Esophagus muscularis mucosa (tissue), 4 donors: ENCODE results near the gene MRPS15. TPM values are rescaled to one million over a fixed set of nuclear protein-coding genes. Genes with fewer than 3 reads are reported as not detected.

Source experiments
- DNase-seq: peaks from one replicate; pipeline ENCODE4 v3.0.0-alpha.2; 2017; ENCODE audit errors: extremely low spot score
- H3K27ac ChIP-seq, 4 donors: fragments of 200-600 bp; sonication (generic); replicated peaks in 1 of 4; 1 replicate in 3 of 4; 2 replicates in 1 of 4; pipeline ENCODE4 v1.5.1; 2016 to 2019; ENCODE audit warnings: mild to moderate bottlenecking in 1 of 4
- H3K27me3 ChIP-seq, 4 donors: fragments of 200-600 bp; sonication (generic); one replicate each; pipeline versions ENCODE4 v1.5.1 to v1.6.0; 2016 to 2019
- H3K36me3 ChIP-seq, 4 donors: fragments of 200-600 bp; sonication (generic); one replicate each; pipeline ENCODE4 v1.5.1; 2016 to 2019
- H3K4me1 ChIP-seq, 4 donors: fragments of 200-600 bp; sonication (generic); one replicate each; pipeline ENCODE4 v1.5.1; 2016 to 2019
- H3K4me3 ChIP-seq, 4 donors: fragments of 200-600 bp; sonication (generic); 1 replicate in 2 of 4; 2 replicates in 2 of 4; pipeline ENCODE4 v1.5.1; 2016 to 2019; ENCODE audit warnings: mild to moderate bottlenecking in 4 of 4, moderate library complexity in 1 of 4
- H3K9me3 ChIP-seq, 4 donors: fragments of 200-600 bp; sonication (generic); 1 replicate in 3 of 4; 2 replicates in 1 of 4; pipeline ENCODE4 v1.5.1; 2016 to 2019
- CTCF ChIP-seq, 3 experiments: fragments of 200-600 bp in 2 of 3; fragments of 450-650 bp in 1 of 3; sonication (generic) in 2 of 3; IDR thresholded peaks; one replicate each; pipeline ENCODE4 v1.5.1; 2017 to 2019; ENCODE audit warnings: antibody characterized with exemption in 3 of 3, mild to moderate bottlenecking in 2 of 3, moderate library complexity in 1 of 3
- EP300 ChIP-seq: sonication (generic); formaldehyde crosslinking; IDR thresholded peaks from one replicate; pipeline ENCODE4 v1.6.1; 2017; ENCODE audit warnings: antibody characterized with exemption
- POLR2A ChIP-seq: fragments of 450-650 bp; IDR thresholded peaks from one replicate; pipeline ENCODE4 v1.6.1; 2017; ENCODE audit warnings: antibody characterized with exemption, moderate library complexity, mild to moderate bottlenecking, low read depth
- POLR2AphosphoS5 ChIP-seq, 2 donors: sonication (generic); formaldehyde crosslinking; IDR thresholded peaks; one replicate each; pipeline ENCODE4 v1.6.1; 2017; ENCODE audit warnings: antibody characterized with exemption in 2 of 2
- WGBS: methylation state at CpG from one replicate; pipeline ENCODE4 v1.1.5; 2018; 5-methylcytosine and 5-hydroxymethylcytosine counted together
- intact Hi-C: fragments of 100-400 bp; cut with DNase I; formaldehyde crosslinking; loops from one replicate; pipeline ENCODE4 v1.15.1; 2023
- total RNA-seq, 4 donors: library from RNA; depleted of rRNA; stranded (reverse); fragments of >200 nt; gene quantifications; one replicate each; pipeline versions ENCODE4 v1.1.0 to v1.2.1, GENCODE V29; 2016

MRPS15 gene
- total RNA-seq, 4 donors from 2014 or later, result 64.8 to 109 (median 86.8) TPM

- no peaks in the 10 kb centered on the region for H3K36me3 ChIP-seq
- no peaks in the 10 kb centered on the region for H3K9me3 ChIP-seq
- DNase-seq, result no peak
- WGBS, result 62% methylated on average over 14 of the region's 17 CpGs
- peaks cover 0 to 19% (median 0%) of the 10 kb centered on the region in 4 donors for H3K27me3 ChIP-seq
- peak overlapping the region in 2 of 4 donors; percentile 43 to 44 for H3K27ac ChIP-seq
- H3K4me3 ChIP-seq, result no peak overlapping the region
- intact Hi-C loops, result no loop called here
- peaks cover 0 to 2% (median 0%) of the 10 kb centered on the region in 4 donors for H3K4me1 ChIP-seq
- TF ChIP-seq POLR2AphosphoS5 (IDR thresholded peaks at IDR 0.05) (no peak), EP300 (no peak)
Observed at GRCh38 chr1:36486439-36487335, 22.5 kb upstream of the MRPS15 start.

GRCh38 chr1:36486093-36486438 lies 21.9 kb upstream of the MRPS15 start:
- TF ChIP-seq POLR2AphosphoS5 (IDR thresholded peaks at IDR 0.05), result no peak
- no peak for TF ChIP-seq POLR2A
- TF ChIP-seq EP300, result no peak
- TF ChIP-seq CTCF (IDR thresholded peaks at IDR 0.05), result no peak
- no peak for DNase-seq
- peaks cover 0 to 4% (median 0%) of the 10 kb centered on the region in 4 donors for H3K4me1 ChIP-seq
- intact Hi-C loops, result no loop called here
- H3K9me3 ChIP-seq, result no peaks in the 10 kb centered on the region
- WGBS, result 92% methylated on average over 2 of the region's 2 CpGs
- no peak overlapping the region for H3K4me3 ChIP-seq
- peaks cover 0 to 21% (median 0%) of the 10 kb centered on the region in 4 donors for H3K27me3 ChIP-seq
- H3K27ac ChIP-seq, result peak overlapping the region in 1 of 4 donors; percentile 44
- no peaks in the 10 kb centered on the region for H3K36me3 ChIP-seq

GRCh38 chr1:36484099-36484498 lies 19.9 kb upstream of the MRPS15 start:
- 81% methylated on average over 2 of the region's 2 CpGs for WGBS
- intact Hi-C loops, result no loop called here
- DNase-seq, result no peak
- Histone ChIP-seq H3K9me3 (no peaks in the 10 kb centered on the region), H3K27me3 (peaks cover 0 to 34% (median 0%) of the 10 kb centered on the region in 4 donors), H3K4me1 (peaks cover 0 to 4% (median 0%) of the 10 kb centered on the region in 4 donors), H3K36me3 (no peaks in the 10 kb centered on the region), H3K4me3 (no peak overlapping the region), H3K27ac (no peak overlapping the region)
- TF ChIP-seq POLR2A (no peak), POLR2AphosphoS5 (IDR thresholded peaks at IDR 0.05) (no peak), CTCF (IDR thresholded peaks at IDR 0.05) (no peak), EP300 (no peak)

- peaks cover 0 to 4% (median 0%) of the 10 kb centered on the region in 4 donors for H3K4me1 ChIP-seq
- H3K4me3 ChIP-seq, result peak within 1 kb of the TSS in 3 of 4 donors; percentile 7 to 37 (median 18)
- H3K36me3 ChIP-seq, result no peaks in the 10 kb centered on the region
- no peak within 1 kb of the TSS for H3K27ac ChIP-seq
- 54% methylated on average over 13 of the region's 13 CpGs for WGBS
- no peak for DNase-seq
- H3K27me3 ChIP-seq, result peaks cover 0 to 32% (median 0%) of the 10 kb centered on the region in 4 donors
- TF ChIP-seq CTCF (IDR thresholded peaks at IDR 0.05) (no peak), EP300 (no peak), POLR2A (no peak), POLR2AphosphoS5 (IDR thresholded peaks at IDR 0.05) (no peak)
- intact Hi-C loops, result no loop called here
- H3K9me3 ChIP-seq, result no peaks in the 10 kb centered on the region
Observed at GRCh38 chr1:36482724-36483388, 18.7 kb upstream of the MRPS15 start, which contains the start of gene CSF3R. Gene CSF3R, minus strand, starts transcription at chr1:36482913. Its CDS starts 3,417 bp downstream, at chr1:36479496.
